ENCODE measurements around the gene PDE4D. TPM values are rescaled to one million over a fixed set of nuclear protein-coding genes. Genes with fewer than 3 reads are reported as not detected.
"Not testable (repeated sequence)": the region's sequence is repeated elsewhere in the genome, so short reads cannot be mapped to it uniquely, and the experiment has no call there.

The PDE4D gene
- total RNA-seq, 1 experiment from 2014 or later = 3.6 TPM

DNA sequence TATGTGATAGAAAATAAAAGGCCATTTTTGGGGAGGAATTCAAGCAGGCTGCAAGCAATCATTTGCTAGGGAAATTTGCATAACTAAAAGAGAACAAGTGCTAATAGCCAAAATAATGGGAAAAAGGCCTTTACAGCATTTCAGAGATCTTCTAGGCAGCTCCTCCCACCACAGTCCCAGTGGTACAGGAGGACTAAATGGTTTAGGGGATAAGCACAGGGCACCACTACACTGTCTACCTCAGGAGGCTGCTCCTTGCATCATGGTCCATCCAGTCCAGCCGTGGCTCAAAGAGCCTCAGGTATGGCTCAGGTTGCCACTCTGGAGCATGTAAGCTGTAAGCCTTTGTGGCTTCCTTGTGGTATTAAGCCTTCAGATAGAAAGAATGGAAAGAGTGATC lies 485.6 kb downstream of the PDE4D start:
- POLR2A ChIA-PET (ENCODE audit: unreplicated experiment) = no interaction called here
- no peak overlapping the region for H3K4me3 ChIP-seq (ENCODE audit: low read length)
- H3K9ac ChIP-seq (ENCODE audit: low read length) = no peak overlapping the region
- no peaks in the 10 kb centered on the region for H3F3A ChIP-seq (ENCODE audit: low read length, unreplicated experiment)
- no peak overlapping the region for H3K4me2 ChIP-seq (ENCODE audit: low read length)
- H3K27ac ChIP-seq (ENCODE audit: low read length) = no peak overlapping the region
- intact Hi-C loops (cut with micrococcal nuclease) = no loop called here
- H4K20me1 ChIP-seq (ENCODE audit: low read length) = no peaks in the 10 kb centered on the region
- DNase-seq = no peak
- H3K4me1 ChIP-seq (ENCODE audit: insufficient read depth, low read length) = no peaks in the 10 kb centered on the region
- no peaks in the 10 kb centered on the region for H3K27me3 ChIP-seq (ENCODE audit: low read length)
- H3K9me3 ChIP-seq (ENCODE audit: low read length) = no peaks in the 10 kb centered on the region
- CTCF ChIA-PET = no interaction called here
- H3K79me2 ChIP-seq (ENCODE audit: low read length) = no peaks in the 10 kb centered on the region
- TF ChIP-seq, protein P1, sequence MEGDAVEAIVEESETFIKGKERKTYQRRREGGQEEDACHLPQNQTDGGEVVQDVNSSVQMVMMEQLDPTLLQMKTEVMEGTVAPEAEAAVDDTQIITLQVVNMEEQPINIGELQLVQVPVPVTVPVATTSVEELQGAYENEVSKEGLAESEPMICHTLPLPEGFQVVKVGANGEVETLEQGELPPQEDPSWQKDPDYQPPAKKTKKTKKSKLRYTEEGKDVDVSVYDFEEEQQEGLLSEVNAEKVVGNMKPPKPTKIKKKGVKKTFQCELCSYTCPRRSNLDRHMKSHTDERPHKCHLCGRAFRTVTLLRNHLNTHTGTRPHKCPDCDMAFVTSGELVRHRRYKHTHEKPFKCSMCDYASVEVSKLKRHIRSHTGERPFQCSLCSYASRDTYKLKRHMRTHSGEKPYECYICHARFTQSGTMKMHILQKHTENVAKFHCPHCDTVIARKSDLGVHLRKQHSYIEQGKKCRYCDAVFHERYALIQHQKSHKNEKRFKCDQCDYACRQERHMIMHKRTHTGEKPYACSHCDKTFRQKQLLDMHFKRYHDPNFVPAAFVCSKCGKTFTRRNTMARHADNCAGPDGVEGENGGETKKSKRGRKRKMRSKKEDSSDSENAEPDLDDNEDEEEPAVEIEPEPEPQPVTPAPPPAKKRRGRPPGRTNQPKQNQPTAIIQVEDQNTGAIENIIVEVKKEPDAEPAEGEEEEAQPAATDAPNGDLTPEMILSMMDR (conservative IDR thresholded peaks at IDR 0.05; ENCODE audit: low read depth, low read length) = no peak
- TF ChIP-seq EZH2phosphoT487 (IDR thresholded peaks at IDR 0.05; ENCODE audit: borderline replicate concordance, low read length) = no peak
- TF ChIP-seq EZH2 (IDR thresholded peaks at IDR 0.05; ENCODE audit: low read length, unreplicated experiment) = no peak
- ATAC-seq = no peak
- H2AFZ ChIP-seq (ENCODE audit: low read length) = no peak overlapping the region
- H3K9me2 ChIP-seq (replicated peaks; ENCODE audit: low read length) = no peaks in the 10 kb centered on the region
- H3K36me3 ChIP-seq (ENCODE audit: low read depth, low read length) = no peaks in the 10 kb centered on the region
- no TSS peak for BruUV-seq (replicated peaks)

DNA sequence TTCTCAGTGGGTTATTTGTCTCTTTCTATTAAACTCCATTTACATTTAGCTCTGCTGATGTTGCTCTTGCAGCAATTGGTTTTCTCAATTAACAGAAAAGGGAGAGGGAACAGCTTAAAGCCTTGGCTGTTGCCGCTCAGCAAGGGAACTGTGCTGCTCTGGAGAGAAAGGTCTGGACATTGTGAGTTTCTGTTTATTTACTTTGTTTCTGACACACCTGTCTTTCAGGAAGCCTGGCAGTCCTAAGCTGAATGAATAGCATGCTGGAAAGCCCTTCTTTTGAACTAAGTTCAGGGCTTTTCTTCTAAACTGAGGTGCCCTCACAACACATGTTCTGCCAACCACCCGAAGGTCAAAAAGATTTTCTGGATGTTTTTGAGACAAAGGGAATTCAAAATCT lies 491.9 kb downstream of the PDE4D start:
- TF ChIP-seq EZH2phosphoT487 (IDR thresholded peaks at IDR 0.05; ENCODE audit: borderline replicate concordance, low read length) = no peak
- TF ChIP-seq, protein P1 (conservative IDR thresholded peaks at IDR 0.05; ENCODE audit: low read depth, low read length) = no peak
- no peak for TF ChIP-seq EZH2 (IDR thresholded peaks at IDR 0.05; ENCODE audit: low read length, unreplicated experiment)
- POLR2A ChIA-PET (ENCODE audit: unreplicated experiment) = no interaction called here
- H3K9me3 ChIP-seq (ENCODE audit: low read length) = no peaks in the 10 kb centered on the region
- H3K4me3 ChIP-seq (ENCODE audit: low read length) = no peak overlapping the region
- DNase-seq (no peak), ATAC-seq (peak; percentile 50; the same call in 1 of the 2 replicates)
- no peak overlapping the region for H3K4me2 ChIP-seq (ENCODE audit: low read length)
- BruUV-seq (replicated peaks) = no TSS peak
- no peaks in the 10 kb centered on the region for H3K79me2 ChIP-seq (ENCODE audit: low read length)
- no peaks in the 10 kb centered on the region for H3K27me3 ChIP-seq (ENCODE audit: low read length)
- no peaks in the 10 kb centered on the region for H3K9me2 ChIP-seq (replicated peaks; ENCODE audit: low read length)
- no peak overlapping the region for H3K9ac ChIP-seq (ENCODE audit: low read length)
- intact Hi-C loops (cut with micrococcal nuclease) = no loop called here
- no peaks in the 10 kb centered on the region for H3F3A ChIP-seq (ENCODE audit: low read length, unreplicated experiment)
- CTCF ChIA-PET = no interaction called here
- H3K27ac ChIP-seq (ENCODE audit: low read length) = no peak overlapping the region
- H3K4me1 ChIP-seq (ENCODE audit: insufficient read depth, low read length) = no peaks in the 10 kb centered on the region
- no peaks in the 10 kb centered on the region for H4K20me1 ChIP-seq (ENCODE audit: low read length)
- no peaks in the 10 kb centered on the region for H3K36me3 ChIP-seq (ENCODE audit: low read depth, low read length)
- H2AFZ ChIP-seq (ENCODE audit: low read length) = no peak overlapping the region

DNA sequence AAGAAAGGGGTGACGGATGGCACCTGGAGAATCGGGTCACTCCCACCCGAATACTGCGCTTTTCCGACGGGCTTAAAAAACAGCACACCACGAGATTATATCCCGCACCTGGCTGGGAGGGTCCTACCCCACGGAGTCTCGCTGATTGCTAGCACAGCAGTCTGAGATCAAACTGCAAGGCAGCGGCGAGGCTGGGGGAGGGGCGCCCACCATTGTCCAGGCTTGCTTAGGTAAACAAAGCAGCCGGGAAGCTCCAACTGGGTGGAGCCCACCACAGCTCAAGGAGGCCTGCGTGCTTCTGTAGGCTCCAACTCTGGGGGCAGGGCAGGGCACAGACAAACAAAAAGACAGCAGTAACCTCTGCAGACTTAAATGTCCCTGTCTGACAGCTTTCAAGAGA lies 498.6 kb downstream of the PDE4D start:
- H3K36me3 ChIP-seq (ENCODE audit: low read depth, low read length); H4K20me1 ChIP-seq (ENCODE audit: low read length); H3K9ac ChIP-seq (ENCODE audit: low read length); H3K9me3 ChIP-seq (ENCODE audit: low read length); CTCF ChIA-PET; BruUV-seq (replicated peaks); intact Hi-C loops (cut with micrococcal nuclease); H3K4me2 ChIP-seq (ENCODE audit: low read length); H2AFZ ChIP-seq (ENCODE audit: low read length); H3K27me3 ChIP-seq (ENCODE audit: low read length); H3K79me2 ChIP-seq (ENCODE audit: low read length); H3K4me3 ChIP-seq (ENCODE audit: low read length); DNase-seq; H3K4me1 ChIP-seq (ENCODE audit: insufficient read depth, low read length); ATAC-seq; POLR2A ChIA-PET (ENCODE audit: unreplicated experiment); H3K27ac ChIP-seq (ENCODE audit: low read length); H3K9me2 ChIP-seq (replicated peaks; ENCODE audit: low read length); H3F3A ChIP-seq (ENCODE audit: low read length, unreplicated experiment): not testable (repeated sequence)
